HFFc6 (cell line): ENCODE data around the gene ERN1. TPM values are rescaled to one million over a fixed set of nuclear protein-coding genes. Genes with fewer than 3 reads are reported as not detected.

Experiments
- DNase-seq: peaks from one replicate; pipeline ENCODE4 v3.0.0-alpha.2; 2018
- H3K27ac Mint-ChIP-seq: 2 replicates; pipeline ENCODE4 v1.8.0; 2020; ENCODE audit warnings: mild to moderate bottlenecking, mixed read lengths
- H3K27me3 Mint-ChIP-seq: 2 replicates; pipeline ENCODE4 v1.8.0; 2021; ENCODE audit warnings: mild to moderate bottlenecking, moderate library complexity, mixed read lengths; ENCODE audit not compliant: insufficient read depth
- H3K36me3 Mint-ChIP-seq: 2 replicates; pipeline ENCODE4 v1.8.0; 2021; ENCODE audit warnings: low read depth, mixed read lengths
- H3K4me1 Mint-ChIP-seq: 2 replicates; pipeline ENCODE4 v1.8.0; 2020; ENCODE audit warnings: low read depth, mixed read lengths
- H3K4me3 Mint-ChIP-seq: 2 replicates; pipeline ENCODE4 v1.8.0; 2020; ENCODE audit warnings: mild to moderate bottlenecking, moderate library complexity, mixed read lengths
- H3K9me3 Mint-ChIP-seq: 2 replicates; pipeline ENCODE4 v1.8.0; 2020; ENCODE audit warnings: mild to moderate bottlenecking, mixed read lengths
- total RNA-seq, 6 experiments: library from RNA; stranded (reverse); fragmentation: NEBNext Ultra II Directional; extraction: Animal tissue kit (Norgen Biotek cat#: 25700); gene quantifications; 2 replicates in 1 of 6; 3 replicates in 5 of 6; pipeline ENCODE4 v1.2.3, GENCODE V29; 2021
- TF ChIP-seq, protein P1 (sequence below): fragments of 200-600 bp; sonication (generic); IDR thresholded peaks from 2 replicates; pipeline ENCODE4 v1.5.0; 2021; ENCODE audit warnings: antibody characterized with exemption, mild to moderate bottlenecking

Gene ERN1
- total RNA-seq, 6 experiments from 2014 or later, result 6.8 to 12.8 (median 7.9) TPM

DNA sequence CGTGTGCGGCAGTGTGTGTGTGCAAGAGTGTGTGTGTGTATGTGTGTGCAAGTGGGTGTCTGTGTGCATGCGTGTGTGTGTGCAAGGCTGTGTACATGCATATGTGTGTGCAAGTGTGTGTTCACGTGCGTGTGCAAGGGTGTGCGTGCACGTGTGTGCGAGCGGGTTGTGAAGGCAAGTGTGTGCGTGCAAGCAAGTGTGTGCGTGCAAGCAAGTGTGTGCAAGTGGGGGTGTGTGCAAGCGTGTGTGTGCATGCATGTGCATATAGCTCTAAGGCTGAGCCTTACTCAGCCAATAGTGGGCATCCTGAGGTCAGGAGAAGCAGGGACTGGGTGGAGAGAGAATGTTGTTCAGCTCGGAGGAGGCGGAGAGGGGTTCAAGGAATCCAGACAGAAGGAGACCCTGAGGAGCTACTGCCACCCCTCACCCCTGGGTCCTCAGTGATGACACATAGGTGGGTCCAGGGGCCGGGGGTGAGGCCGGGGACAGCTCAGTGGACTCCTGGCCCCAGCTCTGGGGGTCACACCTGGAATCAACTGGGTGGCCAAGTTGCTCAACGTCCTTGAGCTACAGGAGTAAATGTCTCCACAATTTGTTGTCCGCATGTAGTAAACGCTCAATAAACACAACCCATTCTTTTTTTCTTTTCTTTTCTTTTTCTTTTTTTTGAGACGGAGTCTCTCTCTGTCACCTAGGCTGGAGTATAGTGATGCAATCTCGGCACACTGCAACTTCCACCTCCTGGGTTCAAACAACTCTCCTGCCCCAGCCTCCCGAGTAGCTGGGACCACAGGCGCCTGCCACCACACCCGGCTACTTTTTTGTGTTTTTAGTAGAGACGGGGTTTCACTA is 130.0 kb downstream of the ERN1 start:
- no peaks in the 10 kb centered on the region for H3K9me3 Mint-ChIP-seq
- H3K4me3 Mint-ChIP-seq, result no peak overlapping the region
- H3K36me3 Mint-ChIP-seq, result no peaks in the 10 kb centered on the region
- H3K27ac Mint-ChIP-seq, result no peak overlapping the region
- H3K4me1 Mint-ChIP-seq, result peaks cover 2% of the 10 kb centered on the region; the same call in 1 of the 2 replicates
- peaks cover 32% of the 10 kb centered on the region for H3K27me3 Mint-ChIP-seq
- TF ChIP-seq, protein P1, sequence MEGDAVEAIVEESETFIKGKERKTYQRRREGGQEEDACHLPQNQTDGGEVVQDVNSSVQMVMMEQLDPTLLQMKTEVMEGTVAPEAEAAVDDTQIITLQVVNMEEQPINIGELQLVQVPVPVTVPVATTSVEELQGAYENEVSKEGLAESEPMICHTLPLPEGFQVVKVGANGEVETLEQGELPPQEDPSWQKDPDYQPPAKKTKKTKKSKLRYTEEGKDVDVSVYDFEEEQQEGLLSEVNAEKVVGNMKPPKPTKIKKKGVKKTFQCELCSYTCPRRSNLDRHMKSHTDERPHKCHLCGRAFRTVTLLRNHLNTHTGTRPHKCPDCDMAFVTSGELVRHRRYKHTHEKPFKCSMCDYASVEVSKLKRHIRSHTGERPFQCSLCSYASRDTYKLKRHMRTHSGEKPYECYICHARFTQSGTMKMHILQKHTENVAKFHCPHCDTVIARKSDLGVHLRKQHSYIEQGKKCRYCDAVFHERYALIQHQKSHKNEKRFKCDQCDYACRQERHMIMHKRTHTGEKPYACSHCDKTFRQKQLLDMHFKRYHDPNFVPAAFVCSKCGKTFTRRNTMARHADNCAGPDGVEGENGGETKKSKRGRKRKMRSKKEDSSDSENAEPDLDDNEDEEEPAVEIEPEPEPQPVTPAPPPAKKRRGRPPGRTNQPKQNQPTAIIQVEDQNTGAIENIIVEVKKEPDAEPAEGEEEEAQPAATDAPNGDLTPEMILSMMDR, result no peak
- no peak for DNase-seq

DNA sequence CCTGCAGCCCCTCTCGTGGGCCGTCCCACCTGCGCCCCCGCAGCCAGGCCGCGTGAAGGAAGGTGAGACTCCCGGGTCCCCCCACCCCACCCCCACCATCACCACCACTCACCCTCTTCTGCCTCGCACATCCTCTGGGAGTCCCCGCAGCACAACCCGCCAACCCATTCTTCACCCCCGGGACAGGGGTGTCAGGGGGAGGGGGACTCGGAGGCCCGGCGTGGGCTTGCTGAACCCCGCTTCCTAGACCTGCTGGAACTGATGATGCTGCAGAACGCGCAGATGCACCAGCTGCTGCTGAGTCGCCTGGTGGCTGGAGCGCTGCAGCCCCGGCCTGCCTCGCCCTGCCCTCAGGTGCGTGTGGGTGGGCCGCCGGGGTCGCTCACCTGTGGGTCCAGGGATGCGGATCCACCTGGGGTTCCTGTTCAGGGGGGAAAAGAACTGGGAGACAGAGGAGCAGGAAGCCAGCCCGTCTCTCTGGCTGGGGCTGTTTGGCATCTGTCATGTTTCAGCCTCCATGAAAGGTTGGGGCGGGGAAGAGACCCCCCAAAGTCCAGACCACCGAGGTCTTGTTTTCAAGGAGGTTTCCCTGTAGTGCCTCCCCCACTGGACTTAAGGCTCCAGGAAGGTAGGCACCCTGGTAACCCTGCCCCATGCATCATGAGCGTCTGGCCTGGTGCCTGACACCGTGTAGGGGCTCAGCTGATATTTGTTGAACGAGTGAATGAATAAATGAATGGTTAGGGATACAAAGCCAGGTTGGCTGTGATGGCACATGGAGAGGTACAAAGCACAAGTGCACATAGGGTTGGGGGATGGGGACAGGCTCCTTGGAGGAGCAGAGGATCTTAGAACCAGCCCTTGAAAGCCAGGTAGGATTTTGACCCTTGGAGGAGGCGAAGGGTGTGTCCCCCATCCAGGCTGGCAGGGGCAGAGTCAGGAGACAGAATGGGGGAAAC is 130.9 kb downstream of the ERN1 start:
- no peak overlapping the region for H3K27ac Mint-ChIP-seq
- TF ChIP-seq, protein P1, result no peak
- no peaks in the 10 kb centered on the region for H3K36me3 Mint-ChIP-seq
- DNase-seq, result no peak
- peak overlapping the region; percentile 39 for H3K4me3 Mint-ChIP-seq
- H3K4me1 Mint-ChIP-seq, result no peaks in the 10 kb centered on the region
- H3K9me3 Mint-ChIP-seq, result no peaks in the 10 kb centered on the region
- H3K27me3 Mint-ChIP-seq, result peaks cover 38% of the 10 kb centered on the region

DNA sequence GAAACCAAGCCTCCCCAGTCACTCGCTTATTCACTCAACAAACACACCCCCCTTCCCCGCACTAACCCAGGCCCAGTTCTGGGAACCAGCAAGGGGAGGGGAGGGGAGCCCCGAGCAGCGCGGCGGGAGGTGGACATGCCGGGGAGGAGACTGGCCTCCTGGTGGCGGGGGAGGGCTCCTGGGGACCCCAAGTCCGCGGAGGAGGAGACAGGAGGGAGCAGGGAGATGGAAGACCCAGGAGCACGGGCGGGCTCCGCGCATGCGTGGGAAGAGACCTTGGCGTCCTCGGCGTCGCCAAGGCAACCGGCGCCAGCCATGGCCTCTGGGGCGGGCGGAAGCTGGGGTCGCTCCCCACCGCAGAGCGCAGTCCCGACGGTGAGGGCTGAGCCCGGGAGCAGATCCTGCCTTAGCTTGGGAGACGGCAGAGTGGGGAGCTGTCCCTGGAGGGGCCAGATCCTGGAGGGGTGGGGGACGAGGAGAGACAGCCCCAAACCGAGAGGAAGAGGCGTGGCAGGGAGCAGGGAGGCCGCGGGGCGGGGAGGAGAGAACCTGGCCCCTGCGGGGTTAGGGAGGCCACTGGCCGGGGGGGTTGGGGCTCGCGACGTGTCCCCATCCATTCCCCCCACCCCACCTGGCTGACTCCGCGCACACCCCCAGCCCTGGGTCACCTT is 131.8 kb downstream of the ERN1 start, which contains the start of gene PRR29:
PRR29 (plus strand) TSS at position 302 of the 671 bp plus-strand sequence; CDS start at position 316, 14 bp downstream.
- Mint-ChIP-seq H3K4me1 (no peaks in the 10 kb centered on the region), H3K36me3 (no peaks in the 10 kb centered on the region), H3K27ac (no peak within 1 kb of the TSS), H3K9me3 (no peaks in the 10 kb centered on the region), H3K4me3 (peak within 1 kb of the TSS; percentile 75), H3K27me3 (peaks cover 38% of the 10 kb centered on the region)
- TF ChIP-seq, protein P1, result no peak
- peak; percentile 13 for DNase-seq

DNA sequence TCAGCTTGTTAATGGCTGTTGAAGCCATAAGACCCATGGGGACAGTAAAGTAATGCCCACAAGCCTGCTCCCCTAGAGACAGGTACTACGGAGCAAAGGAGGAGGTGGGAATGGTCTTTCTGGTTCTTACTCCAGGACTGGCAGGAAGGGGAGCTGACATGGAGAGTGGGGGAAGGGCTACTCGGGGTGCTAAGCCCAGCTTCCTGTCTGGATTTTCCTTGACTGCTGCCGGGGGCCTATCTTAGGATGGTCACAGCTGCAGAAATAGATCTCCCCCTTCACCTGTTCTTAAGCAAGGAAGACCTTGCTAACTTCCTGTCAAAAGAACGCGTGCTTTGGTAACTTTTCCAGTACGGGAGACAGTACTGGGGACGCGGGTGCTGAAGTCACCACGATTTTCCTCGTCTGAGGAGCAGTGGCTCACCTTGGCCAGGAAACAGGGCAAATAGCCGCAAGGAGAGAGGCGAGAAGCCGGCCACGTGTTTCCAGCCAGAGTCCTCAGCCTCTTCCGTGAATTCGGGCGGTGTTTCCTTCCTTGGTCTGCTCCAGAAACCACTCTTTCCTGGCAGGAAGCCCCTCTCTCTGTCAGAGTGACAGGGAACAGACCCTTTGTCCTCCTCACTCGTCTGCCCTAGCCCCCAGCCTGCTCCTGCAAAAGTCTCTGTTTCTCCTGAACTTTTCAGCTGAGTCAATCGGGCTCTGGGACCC is 132.4 kb downstream of the ERN1 start:
- H3K36me3 Mint-ChIP-seq, result no peaks in the 10 kb centered on the region
- H3K9me3 Mint-ChIP-seq, result no peaks in the 10 kb centered on the region
- peak overlapping the region; percentile 75; the same call in 1 of the 2 replicates for H3K4me3 Mint-ChIP-seq
- DNase-seq, result no peak
- peaks cover 41% of the 10 kb centered on the region for H3K27me3 Mint-ChIP-seq
- TF ChIP-seq, protein P1, result no peak
- H3K4me1 Mint-ChIP-seq, result no peaks in the 10 kb centered on the region
- no peak overlapping the region for H3K27ac Mint-ChIP-seq
